LHCN-M2 (cell line): ENCODE results near the gene PRELID1. TPM values are rescaled to one million over a fixed set of nuclear protein-coding genes. Genes with fewer than 3 reads are reported as not detected.
"Not testable (repeated sequence)": the region's sequence is repeated elsewhere in the genome, so short reads cannot be mapped to it uniquely, and the experiment has no call there.

ENCODE experiments used
- DNase-seq: peaks from one replicate; pipeline ENCODE4 v3.0.0-alpha.2; 2012; ENCODE audit warnings: low read depth
- total RNA-seq: library from RNA; depleted of rRNA; stranded (reverse); fragments of >200 nt; gene quantifications from 2 replicates; pipeline ENCODE4 v1.2.3, GENCODE V29; 2014

Gene PRELID1
- total RNA-seq, 1 experiment from 2014 or later = 247 TPM

DNA sequence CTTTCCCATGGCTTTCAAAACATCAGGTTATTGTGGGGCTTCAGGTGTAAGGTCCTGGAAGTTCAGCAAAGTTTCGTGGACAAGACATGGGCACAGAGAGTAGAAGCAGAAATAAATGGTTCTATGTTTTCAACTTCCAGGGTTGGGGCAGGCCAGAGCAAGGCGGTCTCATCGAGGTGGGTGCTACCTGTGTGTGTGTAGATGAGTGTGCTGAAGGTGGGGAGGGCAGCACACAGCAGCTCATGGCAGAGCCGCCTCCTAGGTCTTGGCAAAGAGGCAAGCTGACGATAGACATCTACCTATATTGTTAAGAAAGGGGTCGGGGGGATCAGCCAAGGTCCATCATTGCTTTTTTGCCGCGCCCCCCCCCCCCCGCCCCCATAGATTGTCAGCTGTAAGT, 3.9 kb upstream of the PRELID1 start:
- DNase-seq = no peak

DNA sequence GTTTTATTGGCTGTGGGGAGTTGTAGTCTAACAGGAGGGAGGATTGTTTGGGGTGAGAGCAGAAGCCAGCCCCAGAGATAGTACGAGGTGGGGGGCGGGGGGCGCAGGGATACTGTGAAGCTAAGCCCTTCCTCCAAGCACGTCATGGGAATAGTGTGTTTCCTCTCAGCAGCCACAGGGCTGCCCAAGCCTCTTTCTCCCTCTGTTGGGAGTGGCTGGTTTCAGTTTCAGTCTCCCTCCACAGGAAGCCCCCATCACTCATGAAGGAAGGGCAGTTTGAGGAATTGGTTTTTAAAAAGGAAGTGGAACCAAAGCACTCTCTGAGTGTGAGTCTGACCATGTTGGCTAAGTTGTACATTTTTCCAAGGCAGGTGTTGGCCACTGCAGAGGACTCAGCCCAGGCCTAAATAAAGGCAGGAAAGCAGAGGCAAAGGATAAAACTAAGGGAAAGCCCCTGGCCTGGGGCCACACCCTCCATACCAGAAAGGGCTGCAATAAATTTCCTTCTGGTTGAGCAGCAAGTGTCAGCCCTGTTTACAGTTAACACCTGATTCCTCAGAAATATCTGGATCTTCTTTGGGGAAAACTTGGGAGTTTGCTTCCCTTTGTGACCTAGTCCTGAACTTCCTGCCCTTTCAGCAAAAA, 3.2 kb upstream of the PRELID1 start:
- DNase-seq = peak; percentile 64

DNA sequence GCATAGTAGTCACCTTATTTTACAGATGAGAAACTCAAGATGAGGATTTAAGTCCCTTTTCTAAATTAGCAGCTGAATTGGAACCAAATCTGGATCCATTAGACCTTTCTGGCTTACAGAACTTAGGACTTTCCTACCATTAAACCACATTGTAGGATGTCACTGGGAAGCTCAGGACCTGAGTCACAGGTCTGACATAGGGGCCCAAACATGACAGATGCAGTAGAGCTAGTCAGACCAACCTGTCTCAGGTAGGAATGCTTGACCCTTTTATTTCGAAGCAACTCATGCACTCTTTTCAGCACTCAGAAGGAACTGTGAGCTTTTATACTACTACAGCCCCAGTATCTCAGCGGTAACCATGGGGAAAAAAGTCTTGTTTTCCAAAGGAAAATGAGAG, 2.6 kb upstream of the PRELID1 start:
- DNase-seq = no peak

DNA sequence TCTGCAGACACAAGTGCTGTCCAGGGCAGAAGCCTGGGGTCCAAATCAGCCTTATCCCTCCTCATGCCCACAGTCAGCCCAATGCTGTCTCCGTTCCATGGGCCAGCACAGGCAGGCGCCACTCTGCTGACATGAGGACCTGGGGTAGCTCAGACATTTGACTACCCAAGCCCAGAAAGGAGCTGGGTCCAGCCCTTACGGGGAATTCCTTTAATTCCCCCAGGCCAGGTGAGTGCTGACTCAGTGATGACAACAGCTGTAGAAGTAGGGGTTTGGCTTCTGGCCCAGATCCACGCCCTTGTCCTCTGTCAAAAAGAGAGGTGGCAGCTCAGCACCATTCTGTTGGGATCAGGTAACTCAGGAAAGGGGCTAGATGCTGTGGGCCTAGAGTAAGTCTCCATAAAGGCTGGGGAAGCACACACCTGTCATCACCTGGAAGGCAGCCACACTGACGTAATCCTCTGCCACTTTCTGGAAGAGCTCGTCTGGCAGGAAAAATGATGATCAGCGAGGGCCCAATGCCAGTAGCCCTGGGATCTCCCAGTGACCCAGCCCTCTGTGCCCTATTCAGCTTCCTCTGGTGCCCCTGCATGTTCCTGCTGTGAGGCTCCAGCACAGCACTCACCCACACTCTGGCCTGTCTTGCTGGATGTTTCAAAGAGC, 2.0 kb upstream of the PRELID1 start:
- no peak for DNase-seq

DNA sequence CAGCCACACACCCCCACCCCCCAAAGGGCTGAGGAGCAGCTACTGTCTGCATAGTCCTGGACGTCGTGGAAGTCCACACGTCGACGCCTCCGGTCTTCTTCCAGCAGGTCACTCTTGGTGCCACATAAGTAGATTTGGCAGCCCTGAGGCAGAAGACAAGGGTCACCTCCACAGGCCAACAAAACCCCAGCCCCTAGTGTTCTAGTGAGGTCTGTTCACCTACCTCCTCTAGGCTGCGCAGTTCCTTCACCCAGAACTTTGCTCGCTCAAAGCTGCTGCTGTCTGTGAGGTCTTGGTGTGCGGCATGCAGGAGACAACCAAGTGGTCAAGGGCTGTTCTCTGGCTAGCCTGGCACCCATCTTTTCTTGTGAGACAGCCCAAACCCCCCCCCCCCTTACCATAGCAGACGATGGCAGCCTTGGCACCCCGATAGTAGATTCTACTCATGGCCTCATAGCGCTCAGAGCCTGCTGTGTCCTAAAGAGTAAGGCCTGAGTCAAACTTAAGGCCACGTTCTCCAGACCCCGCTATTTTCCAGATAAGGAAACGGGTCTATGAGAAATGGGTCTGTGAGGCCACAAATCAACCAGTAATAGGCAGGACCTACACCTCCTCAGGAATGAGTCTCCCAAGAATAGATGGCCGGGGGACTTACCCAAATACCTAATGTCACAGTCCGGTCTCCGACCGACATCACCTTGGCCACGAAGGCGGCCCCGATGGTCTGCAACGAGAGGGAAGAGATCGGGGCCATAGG, 1.1 kb upstream of the PRELID1 start:
- no peak for DNase-seq

DNA sequence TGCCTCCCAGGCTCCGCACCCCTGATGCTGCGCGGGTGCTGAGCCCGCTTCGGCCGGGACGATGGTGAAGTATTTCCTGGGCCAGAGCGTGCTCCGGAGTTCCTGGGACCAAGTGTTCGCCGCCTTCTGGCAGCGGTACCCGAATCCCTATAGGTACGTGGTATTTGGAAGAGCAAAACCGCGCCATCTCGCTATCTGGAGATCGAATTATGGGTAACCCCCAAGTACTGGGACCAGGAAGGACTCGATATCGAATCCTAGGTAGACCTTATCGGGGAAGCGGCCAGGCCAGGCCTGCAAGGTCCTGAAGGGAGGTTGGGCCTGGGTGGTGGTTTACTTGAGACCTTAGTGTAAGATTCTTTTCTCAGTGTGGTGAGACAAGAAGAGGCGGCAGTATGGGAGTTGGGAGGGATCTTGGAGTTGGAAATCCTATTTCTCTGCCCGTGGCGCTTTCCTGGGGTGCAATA, 359 bp downstream of the PRELID1 start:
- DNase-seq = no peak

DNA sequence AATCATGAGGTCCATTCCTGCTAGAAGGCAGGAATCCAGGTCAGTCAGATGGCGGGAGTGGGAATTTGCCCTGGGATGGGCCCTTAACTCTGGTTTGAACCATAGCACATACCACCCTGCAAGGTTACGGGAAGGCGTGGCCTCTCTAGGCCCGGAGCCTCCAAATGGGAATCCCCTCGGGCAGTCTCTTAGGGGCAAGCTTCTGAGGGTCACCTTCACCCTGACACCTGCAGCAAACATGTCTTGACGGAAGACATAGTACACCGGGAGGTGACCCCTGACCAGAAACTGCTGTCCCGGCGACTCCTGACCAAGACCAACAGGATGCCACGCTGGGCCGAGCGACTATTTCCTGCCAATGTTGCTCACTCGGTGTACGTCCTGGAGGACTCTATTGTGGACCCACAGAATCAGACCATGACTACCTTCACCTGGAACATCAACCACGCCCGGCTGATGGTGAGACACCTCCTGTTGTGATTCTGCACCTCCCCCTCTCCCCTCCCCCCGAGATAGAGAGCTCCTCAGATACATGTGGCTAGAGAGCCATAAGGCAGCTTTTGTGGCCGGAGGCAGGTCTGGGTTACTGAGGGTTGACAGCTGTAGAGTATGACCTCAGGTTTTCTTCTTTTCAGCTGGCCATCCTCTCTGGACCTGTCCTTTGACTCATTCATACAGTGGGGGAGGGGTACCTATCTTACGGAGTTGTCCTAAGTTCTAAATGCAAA, 957 bp downstream of the PRELID1 start:
- peak; percentile 81 for DNase-seq

DNA sequence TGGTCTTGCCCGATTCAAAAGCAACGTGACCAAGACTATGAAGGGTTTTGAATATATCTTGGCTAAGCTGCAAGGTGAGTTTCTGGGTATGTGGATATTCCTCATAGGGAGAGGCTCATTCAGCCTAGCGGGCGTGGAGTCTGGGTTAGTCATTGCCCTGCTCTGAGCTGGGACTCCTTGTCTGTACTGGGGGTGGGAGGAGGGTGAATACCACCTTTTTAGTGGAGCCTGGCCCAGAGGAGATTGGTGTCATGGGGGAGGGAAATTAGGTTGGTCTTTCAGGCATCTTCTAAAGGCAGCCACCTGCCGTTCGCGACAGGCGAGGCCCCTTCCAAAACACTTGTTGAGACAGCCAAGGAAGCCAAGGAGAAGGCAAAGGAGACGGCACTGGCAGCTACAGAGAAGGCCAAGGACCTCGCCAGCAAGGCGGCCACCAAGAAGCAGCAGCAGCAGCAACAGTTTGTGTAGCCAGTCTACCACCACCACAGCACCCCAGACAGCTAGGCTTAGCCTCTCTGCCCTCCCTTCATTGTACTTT, 2.6 kb downstream of the PRELID1 start:
- not testable (repeated sequence) for DNase-seq

DNA sequence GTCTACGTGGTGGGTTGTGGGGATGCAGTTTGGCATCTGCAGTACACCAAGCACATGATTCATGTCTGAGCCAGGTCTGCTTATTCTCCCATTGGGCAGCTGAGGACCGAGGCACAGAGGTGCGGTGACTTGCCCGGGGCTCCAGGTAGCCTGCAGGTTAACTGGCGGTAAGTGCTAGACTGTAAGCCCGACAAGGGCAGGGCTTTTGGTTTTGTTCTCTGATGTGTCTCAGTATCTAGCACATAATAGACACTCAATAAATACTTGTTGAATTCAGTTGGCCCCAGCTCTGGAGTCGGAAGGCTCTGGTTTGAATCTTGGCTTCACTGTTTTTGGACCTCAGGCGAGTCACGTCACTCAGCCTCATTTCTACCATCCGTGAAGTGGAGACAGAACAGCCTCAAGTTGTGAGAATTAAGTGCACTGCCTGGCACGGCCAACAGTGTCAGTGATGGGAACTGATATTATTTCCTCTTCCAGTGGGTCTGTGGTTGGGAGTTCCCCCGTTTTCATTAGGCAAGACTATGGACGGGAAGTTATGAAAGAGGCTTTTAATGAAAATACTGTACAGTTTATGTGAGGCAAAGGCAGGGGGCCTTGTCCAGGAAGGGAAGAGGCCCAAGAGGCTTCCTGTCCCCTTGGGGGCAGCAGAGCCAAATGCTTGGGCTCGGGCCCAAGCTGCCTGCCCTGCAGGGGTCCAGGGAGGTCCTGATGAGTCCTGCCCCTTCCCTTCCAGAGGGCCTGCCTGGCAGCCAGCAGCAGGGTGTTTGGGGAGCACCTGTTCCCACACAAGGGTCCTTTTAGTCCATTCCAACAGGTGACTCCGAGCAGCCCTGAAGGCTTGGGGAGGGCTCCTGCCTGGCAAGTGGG, 3.3 kb downstream of the PRELID1 start:
- no peak for DNase-seq

DNA sequence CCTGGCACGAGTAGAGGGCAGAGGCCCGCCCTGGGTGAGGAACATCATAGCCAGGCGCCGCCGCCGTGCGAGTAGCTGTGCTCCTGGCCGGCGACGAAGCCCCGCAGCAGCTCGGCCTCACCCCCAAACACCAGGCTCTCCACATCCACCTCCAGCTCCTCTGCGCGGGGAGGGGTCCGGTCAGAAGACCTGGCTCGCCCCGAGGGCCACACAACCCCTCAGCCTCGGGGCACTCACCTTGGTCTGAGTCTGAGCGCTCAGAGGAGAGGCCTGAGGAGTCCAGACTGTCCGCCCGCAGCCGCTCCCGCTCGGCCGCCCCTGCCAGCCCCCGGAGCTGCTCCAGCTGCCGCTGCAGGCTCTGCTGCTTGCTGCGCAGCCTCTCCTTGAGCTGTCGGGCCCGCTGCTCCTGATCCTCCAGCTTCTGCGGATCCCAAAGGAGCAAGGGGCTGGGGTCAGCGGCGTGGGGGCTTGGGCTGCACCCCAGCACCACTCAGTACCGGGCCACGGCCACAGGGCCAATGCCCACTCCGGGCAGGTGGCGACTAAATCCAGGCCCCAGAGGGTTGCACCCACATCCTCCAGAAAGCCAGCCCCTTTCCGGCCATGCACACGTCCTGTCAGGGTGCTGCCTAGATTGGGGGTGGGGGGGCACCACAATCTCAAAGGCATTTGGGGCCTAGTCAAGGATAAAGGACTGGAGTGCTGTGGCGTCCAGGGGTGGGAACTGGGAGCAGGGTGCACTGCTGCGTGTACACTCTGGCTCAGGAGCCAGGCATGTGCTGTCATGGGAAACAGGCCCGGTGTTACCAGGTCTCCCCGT, 4.2 kb downstream of the PRELID1 start:
- no peak for DNase-seq

DNA sequence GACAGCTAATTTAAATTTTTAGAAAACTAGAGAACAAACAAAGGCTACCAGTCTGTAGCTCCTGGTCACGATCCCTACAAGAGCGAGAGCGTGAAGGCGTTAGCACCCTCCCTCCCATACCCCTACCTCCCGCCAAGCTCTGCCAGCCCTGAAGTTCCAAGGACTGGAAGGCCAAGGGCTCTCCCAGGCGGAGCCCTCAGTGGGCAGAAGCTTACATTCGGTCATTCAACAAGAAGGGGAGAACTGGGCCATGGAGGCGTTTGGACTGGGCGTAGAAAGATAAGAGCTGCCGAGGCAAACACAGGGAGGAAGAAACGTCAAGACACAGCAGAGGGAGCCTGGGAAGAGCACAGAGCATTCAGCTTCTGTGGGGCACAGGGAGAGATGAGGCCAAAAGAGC, 5.1 kb downstream of the PRELID1 start:
- no peak for DNase-seq

DNA sequence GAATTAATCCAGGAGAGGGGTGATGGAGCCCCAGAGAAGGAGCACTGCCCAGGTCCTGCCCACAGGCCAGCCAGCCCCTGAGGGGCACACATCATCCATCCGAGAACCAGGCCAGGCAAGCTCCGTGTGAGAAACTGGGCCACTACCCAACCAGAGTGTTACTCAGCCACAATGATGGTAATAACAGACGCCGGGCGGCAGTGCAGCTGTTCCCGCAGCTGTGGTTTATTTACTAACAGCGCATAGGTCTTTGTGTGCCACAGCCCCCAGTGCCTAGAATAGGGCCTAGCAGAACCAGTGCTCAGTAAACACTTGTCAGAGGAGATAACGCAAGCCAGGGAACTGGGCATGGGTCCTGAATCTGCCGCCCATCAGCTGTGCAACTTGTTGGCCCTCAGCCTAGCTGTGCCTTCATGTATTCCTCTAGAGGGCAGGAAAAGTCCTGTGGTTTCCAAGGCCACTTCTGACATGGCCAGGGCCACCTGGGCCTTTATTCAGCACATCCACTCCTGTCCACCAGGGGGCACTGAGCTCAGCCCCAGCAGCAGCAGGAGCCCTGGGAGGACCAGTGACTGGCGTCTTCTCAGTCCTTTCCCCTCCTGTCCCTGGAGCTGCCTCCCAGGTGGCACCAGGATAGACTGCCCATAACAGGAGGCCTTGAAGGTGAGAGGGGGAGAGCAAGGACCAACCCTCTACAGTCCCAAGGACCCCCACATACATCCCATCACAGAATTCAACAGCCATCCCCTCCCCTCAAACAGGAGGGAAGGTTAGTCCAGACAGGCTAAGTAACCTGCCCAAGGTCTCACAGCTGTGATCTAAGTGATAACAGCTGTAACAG, 6.0 kb downstream of the PRELID1 start:
- peak; percentile 93 for DNase-seq

DNA sequence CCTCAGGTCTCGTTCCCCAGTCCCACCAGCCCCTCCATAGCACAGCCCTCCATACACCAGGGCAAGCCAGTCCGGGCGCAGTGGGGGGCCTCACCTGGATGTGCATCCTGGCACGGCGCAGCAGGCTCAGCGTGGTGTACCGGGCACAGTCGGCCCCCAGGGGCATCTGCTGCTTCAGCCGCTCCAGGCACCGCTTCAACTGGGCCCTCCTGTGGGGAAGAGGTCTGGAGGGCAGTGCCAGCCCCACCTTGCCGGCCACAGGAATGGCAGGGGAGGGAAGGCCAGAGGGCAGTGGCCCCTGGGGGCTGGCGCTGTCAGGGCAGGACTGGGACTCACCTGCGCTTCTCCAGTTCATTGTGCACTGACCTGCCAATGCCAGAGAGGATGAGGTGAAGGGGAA, 6.7 kb downstream of the PRELID1 start:
- DNase-seq = no peak

DNA sequence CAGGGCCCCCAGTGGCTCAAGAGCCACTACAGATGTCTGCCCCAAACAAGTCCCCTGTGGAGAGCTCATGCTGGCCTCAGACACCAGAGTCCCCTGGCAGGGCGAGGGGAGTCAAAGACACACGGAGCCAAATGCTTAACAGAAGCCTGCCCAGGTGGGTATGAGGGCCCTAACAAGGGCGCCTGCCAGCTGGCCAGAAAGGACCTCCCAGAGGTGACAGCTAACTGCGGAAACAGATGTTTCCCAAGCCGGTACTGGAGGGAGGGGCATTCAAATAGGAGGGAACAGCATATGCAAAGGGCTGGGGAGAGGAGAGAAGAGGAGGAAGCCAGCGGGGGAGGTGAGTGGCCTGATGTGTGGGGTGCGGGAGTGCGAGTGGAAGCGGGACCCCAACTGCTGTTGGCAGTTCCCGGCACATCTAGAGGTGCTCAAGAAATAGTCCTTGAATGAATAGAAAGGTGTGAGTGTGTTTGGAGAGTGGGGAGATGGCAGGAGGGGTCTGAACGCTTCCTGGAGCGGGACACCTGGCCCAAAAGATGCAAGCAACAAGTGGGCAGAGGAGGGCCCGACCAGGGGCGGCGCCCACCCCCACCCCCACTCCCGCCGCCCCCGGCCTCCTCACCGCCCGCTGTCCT, 7.3 kb downstream of the PRELID1 start:
- no peak for DNase-seq

DNA sequence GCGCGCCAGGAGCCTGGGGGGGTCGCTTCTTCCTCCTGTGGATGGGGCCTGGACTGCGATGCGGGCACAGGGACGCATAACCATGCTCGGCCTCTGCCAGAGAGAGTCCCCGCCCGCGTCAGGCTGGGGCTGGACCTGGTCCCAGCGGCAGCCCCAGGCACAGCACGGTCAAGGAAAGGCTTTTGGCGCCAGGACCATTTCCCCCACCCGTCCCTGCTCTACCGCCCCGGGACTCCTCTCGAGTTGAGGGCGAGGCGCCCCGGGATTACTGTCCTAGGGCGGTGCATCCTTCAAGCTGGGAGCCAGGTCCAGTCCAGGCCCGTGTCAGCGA, 7.8 kb downstream of the PRELID1 start:
- DNase-seq = no peak

DNA sequence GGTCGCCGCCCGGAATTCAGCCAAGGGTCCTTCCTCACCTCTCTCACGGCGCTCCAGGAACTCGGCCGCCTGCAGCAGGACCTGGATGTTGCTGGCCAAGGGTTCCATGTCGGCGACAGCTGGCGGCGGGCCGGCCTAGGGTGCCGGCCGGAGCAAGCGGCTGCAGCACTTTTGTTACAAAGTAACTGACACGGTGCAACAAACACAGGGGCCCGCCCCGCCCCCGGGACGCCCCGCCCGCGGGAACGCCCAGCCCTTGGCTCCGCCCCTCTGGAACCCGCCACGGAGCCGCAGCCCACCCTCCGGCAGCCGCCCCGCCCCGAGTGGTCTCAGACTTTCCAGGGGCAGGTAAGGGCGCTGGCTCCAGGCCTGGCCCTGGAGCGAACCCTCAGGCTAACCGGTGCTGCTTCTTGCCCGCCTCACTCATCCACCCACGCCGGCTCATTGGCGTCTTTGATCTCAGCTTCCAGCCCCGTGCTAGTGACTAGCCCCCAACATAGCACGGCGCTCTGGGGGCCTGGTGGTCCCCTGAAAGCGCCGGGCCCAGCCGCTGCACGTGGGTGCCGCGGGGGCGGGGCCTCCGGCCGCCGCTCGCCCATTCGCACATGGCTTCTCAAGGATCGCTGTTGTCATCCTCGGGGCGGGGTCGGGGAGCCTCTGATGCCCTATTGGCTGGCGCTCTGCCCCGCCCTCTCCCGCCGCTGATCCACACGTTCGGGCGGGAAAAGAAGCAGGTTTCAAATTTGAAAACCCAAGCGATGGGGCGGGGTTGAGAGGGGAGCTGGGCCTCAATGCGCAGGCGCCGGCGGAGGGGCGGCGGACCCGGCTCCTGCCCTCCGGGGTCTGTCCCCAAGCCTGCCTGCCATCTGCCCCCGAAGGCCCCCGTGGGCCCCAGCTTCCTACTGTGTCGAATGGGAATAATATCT, 8.4 kb downstream of the PRELID1 start, which contains the start of gene MXD3:
Gene MXD3 (minus strand): TSS at position 176 of the 926 bp plus-strand sequence. CDS start 68 bp downstream, at position 108.
- DNase-seq = peak; percentile 95

DNA sequence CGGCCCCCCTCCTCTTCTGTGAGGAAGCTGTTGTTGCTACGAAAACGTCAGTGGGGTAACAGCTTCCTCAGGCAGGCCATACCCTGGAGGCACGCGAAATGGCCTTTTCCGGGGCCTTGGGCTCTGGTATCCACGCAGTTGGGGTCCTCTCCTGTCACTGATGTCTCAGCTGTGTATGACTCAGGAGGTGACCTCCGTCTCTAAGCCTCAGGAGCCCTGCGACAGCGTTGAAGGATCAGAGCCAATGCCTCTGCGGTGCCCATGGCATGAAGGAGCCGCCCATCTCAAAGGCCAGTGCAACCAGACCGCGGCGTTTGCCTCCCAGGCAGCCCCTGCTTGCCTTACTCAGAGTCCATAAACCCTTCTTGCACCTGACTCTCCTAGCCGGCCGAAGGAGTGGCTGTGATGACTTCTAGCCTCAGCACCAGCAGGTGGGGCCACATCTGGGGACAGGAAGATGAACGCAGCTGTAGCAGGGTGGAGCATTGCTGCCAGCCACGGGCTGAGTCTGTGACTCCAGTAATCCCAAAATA, 9.1 kb downstream of the PRELID1 start:
- peak; percentile 53 for DNase-seq
